MCF 10A (cell line): ENCODE results near the gene CC2D1A. TPM values are rescaled to one million over a fixed set of nuclear protein-coding genes. Genes with fewer than 3 reads are reported as not detected.

Experiments
- BruUV-seq: library from RNA; stranded (reverse); fragments of 400-500 nt; replicated peaks from 2 replicates; lab custom pipeline; 2021; lab: Mats Ljungman, UMichigan
- CTCF ChIA-PET: fragments of 300-600 bp; sonication (Branson Sonifier 250); formaldehyde crosslinking; extraction: SDS; loops from one replicate; lab custom pipeline; 2021; ENCODE audit warnings: antibody characterized with exemption, inconsistent platforms; lab: Yijun Ruan, JAX
- POLR2A ChIA-PET: fragments of 300-600, 350-650 bp; sonication (Branson Sonifier 250); formaldehyde crosslinking; extraction: SDS; loops from one replicate; lab custom pipeline; 2020; ENCODE audit warnings: antibody characterized with exemption, inconsistent platforms; lab: Yijun Ruan, JAX
- DNase-seq: peaks from one replicate; pipeline ENCODE4 v3.0.0-alpha.2; 2018; ENCODE audit not compliant: unreplicated experiment
- H3K27ac Mint-ChIP-seq: one replicate; pipeline ENCODE4 v1.8.0; 2022; ENCODE audit warnings: mild to moderate bottlenecking, low read depth, mixed read lengths; ENCODE audit not compliant: unreplicated experiment
- H3K27me3 Mint-ChIP-seq: one replicate; pipeline ENCODE4 v1.8.0; 2022; ENCODE audit warnings: mixed read lengths; ENCODE audit not compliant: insufficient read depth, unreplicated experiment
- H3K36me3 Mint-ChIP-seq: one replicate; pipeline ENCODE4 v1.8.0; 2022; ENCODE audit warnings: mild to moderate bottlenecking, moderate library complexity, mixed read lengths; ENCODE audit not compliant: insufficient read depth, unreplicated experiment
- H3K4me1 Mint-ChIP-seq: one replicate; pipeline ENCODE4 v1.8.0; 2022; ENCODE audit warnings: mixed read lengths; ENCODE audit not compliant: insufficient read depth, unreplicated experiment
- H3K4me3 Mint-ChIP-seq: one replicate; pipeline ENCODE4 v1.8.0; 2022; ENCODE audit warnings: mild to moderate bottlenecking, moderate library complexity, mixed read lengths; ENCODE audit not compliant: unreplicated experiment
- H3K9me3 Mint-ChIP-seq: one replicate; pipeline ENCODE4 v1.8.0; 2022; ENCODE audit warnings: mixed read lengths; ENCODE audit not compliant: unreplicated experiment
- CTCF ChIP-seq: fragments of 200-600 bp; IDR thresholded peaks from one replicate; pipeline ENCODE4 v1.8.0; 2022; ENCODE audit warnings: antibody characterized with exemption, mild to moderate bottlenecking; ENCODE audit not compliant: unreplicated experiment
- intact Hi-C: fragments of 100-400 bp; cut with micrococcal nuclease; formaldehyde crosslinking; loops from 2 replicates; pipeline ENCODE4 v1.14.1; 2022
- total RNA-seq: library from RNA; stranded (reverse); gene quantifications from 2 replicates; pipeline ENCODE4 v1.2.3, GENCODE V29; 2022

Gene CC2D1A
- total RNA-seq, 1 experiment from 2014 or later = 36.7 TPM

DNA sequence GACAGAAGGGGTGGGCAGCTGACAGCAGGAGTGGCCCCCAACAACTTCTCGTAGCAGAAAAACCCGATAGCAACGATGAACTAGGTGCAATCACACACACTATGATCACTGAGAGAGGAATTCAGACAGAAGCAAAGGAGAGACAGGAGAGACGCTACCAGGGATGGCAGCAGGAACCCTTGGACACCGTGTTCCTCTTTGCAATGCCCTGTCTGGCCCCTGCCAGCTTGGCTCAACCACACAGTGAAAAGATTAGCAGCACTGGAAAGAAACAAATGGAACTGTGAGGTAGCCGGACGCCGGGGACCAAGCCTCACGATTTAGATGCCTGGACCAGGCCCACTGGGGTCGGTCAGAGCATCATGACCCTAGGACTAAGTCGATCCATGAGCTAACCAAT lies 69.9 kb downstream of the CC2D1A start:
- peaks cover 53% of the 10 kb centered on the region for H3K36me3 Mint-ChIP-seq
- CTCF ChIA-PET = interaction anchor here (0.7 kb wide), 1 partner anchor 9 kb away, joined by 3 read pairs; no protein-coding TSS in a partner anchor
- H3K4me1 Mint-ChIP-seq = peaks cover 5% of the 10 kb centered on the region
- DNase-seq = no peak
- intact Hi-C loops = no loop called here
- no peak overlapping the region for H3K27ac Mint-ChIP-seq
- H3K4me3 Mint-ChIP-seq = no peak overlapping the region
- no TSS peak for BruUV-seq
- no peaks in the 10 kb centered on the region for H3K27me3 Mint-ChIP-seq
- POLR2A ChIA-PET = interaction anchor here (0.6 kb wide), 1 partner anchor 43 kb away, joined by 3 read pairs; no protein-coding TSS in a partner anchor
- TF ChIP-seq CTCF = no peak
- H3K9me3 Mint-ChIP-seq = no peaks in the 10 kb centered on the region

- no peak for TF ChIP-seq CTCF
- intact Hi-C loops = no loop called here
- POLR2A ChIA-PET = no interaction called here
- no peak for DNase-seq
- CTCF ChIA-PET = interaction anchor here (0.7 kb wide), 1 partner anchor 8 kb away, joined by 3 read pairs; no protein-coding TSS in a partner anchor
- H3K9me3 Mint-ChIP-seq = no peaks in the 10 kb centered on the region
- no peak overlapping the region for H3K4me3 Mint-ChIP-seq
- H3K27me3 Mint-ChIP-seq = no peaks in the 10 kb centered on the region
- no TSS peak for BruUV-seq
- peaks cover 48% of the 10 kb centered on the region for H3K36me3 Mint-ChIP-seq
- peaks cover 5% of the 10 kb centered on the region for H3K4me1 Mint-ChIP-seq
- no peak overlapping the region for H3K27ac Mint-ChIP-seq
These were observed 70.4 kb downstream of the CC2D1A start for GRCh38 chr19:13976446-13976845.

- Mint-ChIP-seq H3K9me3 (no peaks in the 10 kb centered on the region), H3K4me1 (peaks cover 5% of the 10 kb centered on the region), H3K27me3 (no peaks in the 10 kb centered on the region), H3K4me3 (no peak overlapping the region), H3K27ac (no peak overlapping the region), H3K36me3 (peaks cover 43% of the 10 kb centered on the region)
- CTCF ChIA-PET = interaction anchor here (0.5 to 0.9 kb wide), 4 partner anchors 19 to 154 kb away, joined by 3 to 4 read pairs (median 4); no protein-coding TSS in a partner anchor
- DNase-seq = no peak
- no peak for TF ChIP-seq CTCF
- POLR2A ChIA-PET = no interaction called here
- intact Hi-C loops = no loop called here
- BruUV-seq = no TSS peak
These were observed 71.8 kb downstream of the CC2D1A start for GRCh38 chr19:13977803-13978202.

GRCh38 chr19:13978351-13979243 lies 72.6 kb downstream of the CC2D1A start:
- BruUV-seq = no TSS peak
- ChIA-PET CTCF (interaction anchor here (0.5 to 0.9 kb wide), 6 partner anchors 19 to 747 kb away, joined by 3 to 4 read pairs (median 3); no protein-coding TSS in a partner anchor), POLR2A (no interaction called here)
- Mint-ChIP-seq H3K4me1 (peaks cover 5% of the 10 kb centered on the region), H3K36me3 (peaks cover 38% of the 10 kb centered on the region), H3K27ac (no peak overlapping the region), H3K27me3 (no peaks in the 10 kb centered on the region), H3K4me3 (no peak overlapping the region), H3K9me3 (no peaks in the 10 kb centered on the region)
- no peak for DNase-seq
- no peak for TF ChIP-seq CTCF
- intact Hi-C loops = no loop called here
